HFFc6 (cell line): ENCODE data around the gene ACOT6. TPM values are rescaled to one million over a fixed set of nuclear protein-coding genes. Genes with fewer than 3 reads are reported as not detected.

Experiments
- DNase-seq: peaks from one replicate; pipeline ENCODE4 v3.0.0-alpha.2; 2018
- H3K27ac Mint-ChIP-seq: 2 replicates; pipeline ENCODE4 v1.8.0; 2020; ENCODE audit warnings: mild to moderate bottlenecking, mixed read lengths
- H3K27me3 Mint-ChIP-seq: 2 replicates; pipeline ENCODE4 v1.8.0; 2021; ENCODE audit warnings: mild to moderate bottlenecking, moderate library complexity, mixed read lengths; ENCODE audit not compliant: insufficient read depth
- H3K36me3 Mint-ChIP-seq: 2 replicates; pipeline ENCODE4 v1.8.0; 2021; ENCODE audit warnings: low read depth, mixed read lengths
- H3K4me1 Mint-ChIP-seq: 2 replicates; pipeline ENCODE4 v1.8.0; 2020; ENCODE audit warnings: low read depth, mixed read lengths
- H3K4me3 Mint-ChIP-seq: 2 replicates; pipeline ENCODE4 v1.8.0; 2020; ENCODE audit warnings: mild to moderate bottlenecking, moderate library complexity, mixed read lengths
- H3K9me3 Mint-ChIP-seq: 2 replicates; pipeline ENCODE4 v1.8.0; 2020; ENCODE audit warnings: mild to moderate bottlenecking, mixed read lengths
- total RNA-seq, 6 experiments: library from RNA; stranded (reverse); fragmentation: NEBNext Ultra II Directional; extraction: Animal tissue kit (Norgen Biotek cat#: 25700); gene quantifications; 2 replicates in 1 of 6; 3 replicates in 5 of 6; pipeline ENCODE4 v1.2.3, GENCODE V29; 2021
- TF ChIP-seq, protein P1 (sequence below): fragments of 200-600 bp; sonication (generic); IDR thresholded peaks from 2 replicates; pipeline ENCODE4 v1.5.0; 2021; ENCODE audit warnings: antibody characterized with exemption, mild to moderate bottlenecking

Gene ACOT6
- total RNA-seq, 6 experiments from 2014 or later, result not detected

- no peaks in the 10 kb centered on the region; the same call in 1 of the 2 replicates for H3K4me1 Mint-ChIP-seq
- H3K4me3 Mint-ChIP-seq, result no peak overlapping the region
- TF ChIP-seq, protein P1, sequence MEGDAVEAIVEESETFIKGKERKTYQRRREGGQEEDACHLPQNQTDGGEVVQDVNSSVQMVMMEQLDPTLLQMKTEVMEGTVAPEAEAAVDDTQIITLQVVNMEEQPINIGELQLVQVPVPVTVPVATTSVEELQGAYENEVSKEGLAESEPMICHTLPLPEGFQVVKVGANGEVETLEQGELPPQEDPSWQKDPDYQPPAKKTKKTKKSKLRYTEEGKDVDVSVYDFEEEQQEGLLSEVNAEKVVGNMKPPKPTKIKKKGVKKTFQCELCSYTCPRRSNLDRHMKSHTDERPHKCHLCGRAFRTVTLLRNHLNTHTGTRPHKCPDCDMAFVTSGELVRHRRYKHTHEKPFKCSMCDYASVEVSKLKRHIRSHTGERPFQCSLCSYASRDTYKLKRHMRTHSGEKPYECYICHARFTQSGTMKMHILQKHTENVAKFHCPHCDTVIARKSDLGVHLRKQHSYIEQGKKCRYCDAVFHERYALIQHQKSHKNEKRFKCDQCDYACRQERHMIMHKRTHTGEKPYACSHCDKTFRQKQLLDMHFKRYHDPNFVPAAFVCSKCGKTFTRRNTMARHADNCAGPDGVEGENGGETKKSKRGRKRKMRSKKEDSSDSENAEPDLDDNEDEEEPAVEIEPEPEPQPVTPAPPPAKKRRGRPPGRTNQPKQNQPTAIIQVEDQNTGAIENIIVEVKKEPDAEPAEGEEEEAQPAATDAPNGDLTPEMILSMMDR, result no peak
- no peaks in the 10 kb centered on the region for H3K36me3 Mint-ChIP-seq
- DNase-seq, result no peak
- H3K9me3 Mint-ChIP-seq, result no peaks in the 10 kb centered on the region
- H3K27me3 Mint-ChIP-seq, result peaks cover 15% of the 10 kb centered on the region
- no peak overlapping the region for H3K27ac Mint-ChIP-seq
Measured at GRCh38 chr14:73616831-73617230, 4.5 kb downstream of the ACOT6 start.

GRCh38 chr14:73619524-73619923 is 7.2 kb downstream of the ACOT6 start:
- H3K4me1 Mint-ChIP-seq, result no peaks in the 10 kb centered on the region
- no peaks in the 10 kb centered on the region for H3K9me3 Mint-ChIP-seq
- H3K27me3 Mint-ChIP-seq, result peaks cover 17% of the 10 kb centered on the region
- no peak for DNase-seq
- H3K36me3 Mint-ChIP-seq, result no peaks in the 10 kb centered on the region
- no peak overlapping the region for H3K27ac Mint-ChIP-seq
- TF ChIP-seq, protein P1, result no peak
- no peak overlapping the region for H3K4me3 Mint-ChIP-seq

DNA sequence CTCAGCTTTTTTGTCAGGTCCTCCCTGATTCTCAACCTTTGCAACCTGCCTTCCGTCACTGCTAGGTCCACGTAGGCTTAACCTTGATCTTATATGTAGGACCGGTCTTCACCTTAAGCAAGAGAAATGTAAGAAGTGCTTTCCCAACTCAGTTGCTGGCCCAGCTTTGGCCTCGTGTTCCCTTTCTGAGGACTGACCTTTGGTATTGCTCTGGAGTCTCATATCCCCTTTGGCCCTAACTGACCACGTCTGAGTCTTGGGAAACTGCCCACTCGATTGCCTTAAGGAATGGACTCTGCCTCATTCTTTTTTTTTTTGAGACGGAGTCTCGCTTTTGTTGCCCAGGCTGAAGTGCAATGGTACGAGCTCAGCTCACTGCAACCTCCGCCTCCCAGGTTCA is 8.0 kb downstream of the ACOT6 start:
- TF ChIP-seq, protein P1, result no peak
- Mint-ChIP-seq H3K27ac (no peak overlapping the region), H3K36me3 (no peaks in the 10 kb centered on the region), H3K27me3 (peaks cover 17% of the 10 kb centered on the region), H3K4me1 (no peaks in the 10 kb centered on the region), H3K9me3 (no peaks in the 10 kb centered on the region), H3K4me3 (no peak overlapping the region)
- DNase-seq, result no peak

GRCh38 chr14:73623504-73624054 is 11.3 kb downstream of the ACOT6 start:
- no peaks in the 10 kb centered on the region for H3K4me1 Mint-ChIP-seq
- H3K36me3 Mint-ChIP-seq, result no peaks in the 10 kb centered on the region
- TF ChIP-seq, protein P1, result no peak
- DNase-seq, result no peak
- H3K4me3 Mint-ChIP-seq, result no peak overlapping the region
- peaks cover 10% of the 10 kb centered on the region for H3K27me3 Mint-ChIP-seq
- H3K27ac Mint-ChIP-seq, result no peak overlapping the region
- H3K9me3 Mint-ChIP-seq, result no peaks in the 10 kb centered on the region

DNA sequence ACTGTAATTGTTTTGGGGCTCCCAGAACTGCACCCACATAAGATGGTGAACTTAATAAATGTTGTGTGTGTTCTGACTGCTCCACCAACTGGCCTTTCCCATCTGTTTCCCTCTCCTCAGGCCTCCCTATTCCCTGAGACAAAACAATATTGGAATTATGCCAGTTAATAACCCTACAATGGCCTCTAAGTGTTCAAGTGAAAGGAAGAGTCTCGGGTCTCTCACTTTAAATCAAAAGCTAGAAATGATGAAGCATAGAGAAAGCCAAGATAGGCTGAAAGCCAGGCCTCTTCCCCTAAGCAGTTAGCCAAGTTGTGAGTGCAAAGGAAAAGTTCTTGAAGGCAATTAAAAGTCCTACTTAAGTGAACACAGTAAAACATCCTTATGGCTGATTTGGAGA is 13.4 kb downstream of the ACOT6 start:
- peaks cover 2% of the 10 kb centered on the region for H3K27me3 Mint-ChIP-seq
- no peak overlapping the region for H3K4me3 Mint-ChIP-seq
- DNase-seq, result no peak
- no peaks in the 10 kb centered on the region for H3K36me3 Mint-ChIP-seq
- H3K4me1 Mint-ChIP-seq, result no peaks in the 10 kb centered on the region
- no peaks in the 10 kb centered on the region for H3K9me3 Mint-ChIP-seq
- TF ChIP-seq, protein P1, result no peak
- H3K27ac Mint-ChIP-seq, result no peak overlapping the region

- TF ChIP-seq, protein P1, result no peak
- no peak overlapping the region for H3K27ac Mint-ChIP-seq
- H3K9me3 Mint-ChIP-seq, result no peaks in the 10 kb centered on the region
- H3K4me3 Mint-ChIP-seq, result no peak overlapping the region
- DNase-seq, result no peak
- H3K36me3 Mint-ChIP-seq, result no peaks in the 10 kb centered on the region
- peaks cover 5% of the 10 kb centered on the region; the same call in 1 of the 2 replicates for H3K27me3 Mint-ChIP-seq
- H3K4me1 Mint-ChIP-seq, result no peaks in the 10 kb centered on the region
Measured at GRCh38 chr14:73627151-73627558, 14.8 kb downstream of the ACOT6 start.
